ENCODE measurements around the gene ADGRL1. TPM values are rescaled to one million over a fixed set of nuclear protein-coding genes. Genes with fewer than 3 reads are reported as not detected.

Gene ADGRL1
- total and polyA plus RNA-seq, 2 donors (not counting 3 experiments of a cell fraction or from before 2014, with no cell fraction given) = 7.3 to 8.3 TPM

GRCh38 chr19:14156971-14157717, 48.8 kb downstream of the ADGRL1 start:
- no peak overlapping the region for H3K27ac ChIP-seq (ENCODE audit: insufficient read depth, low read depth, low read length)
- H3K4me3 ChIP-seq (replicated peaks in 1 of 3; ENCODE audit: insufficient read depth in 1 of 3, low read depth in 1 of 3, low read length in 3 of 3) = no peak overlapping the region
- H2AFZ ChIP-seq (ENCODE audit: low read depth, low read length) = no peak overlapping the region
- no peaks in the 10 kb centered on the region for H3K9me1 ChIP-seq (replicated peaks; ENCODE audit: control insufficient read depth, extremely low read depth, insufficient read depth, low read length)
- H3K36me3 ChIP-seq (ENCODE audit: control insufficient read depth in 2 of 2, extremely low read depth in 1 of 2, insufficient read depth in 2 of 2, low read length in 2 of 2) = peaks cover 2 to 18% of the 10 kb centered on the region in 2 experiments
- ChIA-PET CTCF (no interaction called here), POLR2A (no interaction called here)
- FAIRE-seq = no peak
- dilution Hi-C loops (cut with MboI; ENCODE audit: extremely low pct_ligation_motif_present, low sequenced_read_pairs) (no loop called here), intact Hi-C loops (cut with micrococcal nuclease) (no loop called here)
- no peaks in the 10 kb centered on the region for H3K4me1 ChIP-seq (ENCODE audit: control insufficient read depth, extremely low read depth, insufficient read depth, low read length)
- no peak for TF ChIP-seq MYC (IDR thresholded peaks at IDR 0.05; ENCODE audit: low read depth, low read length)
- TF ChIP-seq JUN (IDR thresholded peaks at IDR 0.05; ENCODE audit: borderline replicate concordance, insufficient read depth, insufficient read length, low read depth) = no peak
- no peak for TF ChIP-seq FOS (IDR thresholded peaks at IDR 0.05; ENCODE audit: borderline replicate concordance, insufficient read depth, low read length)
- TF ChIP-seq, protein P1, sequence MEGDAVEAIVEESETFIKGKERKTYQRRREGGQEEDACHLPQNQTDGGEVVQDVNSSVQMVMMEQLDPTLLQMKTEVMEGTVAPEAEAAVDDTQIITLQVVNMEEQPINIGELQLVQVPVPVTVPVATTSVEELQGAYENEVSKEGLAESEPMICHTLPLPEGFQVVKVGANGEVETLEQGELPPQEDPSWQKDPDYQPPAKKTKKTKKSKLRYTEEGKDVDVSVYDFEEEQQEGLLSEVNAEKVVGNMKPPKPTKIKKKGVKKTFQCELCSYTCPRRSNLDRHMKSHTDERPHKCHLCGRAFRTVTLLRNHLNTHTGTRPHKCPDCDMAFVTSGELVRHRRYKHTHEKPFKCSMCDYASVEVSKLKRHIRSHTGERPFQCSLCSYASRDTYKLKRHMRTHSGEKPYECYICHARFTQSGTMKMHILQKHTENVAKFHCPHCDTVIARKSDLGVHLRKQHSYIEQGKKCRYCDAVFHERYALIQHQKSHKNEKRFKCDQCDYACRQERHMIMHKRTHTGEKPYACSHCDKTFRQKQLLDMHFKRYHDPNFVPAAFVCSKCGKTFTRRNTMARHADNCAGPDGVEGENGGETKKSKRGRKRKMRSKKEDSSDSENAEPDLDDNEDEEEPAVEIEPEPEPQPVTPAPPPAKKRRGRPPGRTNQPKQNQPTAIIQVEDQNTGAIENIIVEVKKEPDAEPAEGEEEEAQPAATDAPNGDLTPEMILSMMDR (IDR thresholded peaks at IDR 0.05; ENCODE audit: extremely low read depth in 1 of 2, insufficient read depth in 1 of 2, low read depth in 1 of 2, low read length in 2 of 2) = no peak
- no peak for TF ChIP-seq POLR2A (IDR thresholded peaks at IDR 0.05; ENCODE audit: low read depth, low read length)
- TF ChIP-seq, protein P2, sequence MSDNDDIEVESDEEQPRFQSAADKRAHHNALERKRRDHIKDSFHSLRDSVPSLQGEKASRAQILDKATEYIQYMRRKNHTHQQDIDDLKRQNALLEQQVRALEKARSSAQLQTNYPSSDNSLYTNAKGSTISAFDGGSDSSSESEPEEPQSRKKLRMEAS (IDR thresholded peaks at IDR 0.05; ENCODE audit: insufficient read depth, insufficient read length) = no peak
- TF ChIP-seq EZH2 (IDR thresholded peaks at IDR 0.05; ENCODE audit: borderline replicate concordance, low read depth, low read length, severe bottlenecking) = no peak
- no peak for TF ChIP-seq POLR2AphosphoS5 (IDR thresholded peaks at IDR 0.05; ENCODE audit: insufficient read depth, low read depth, low read length)
- no peaks in the 10 kb centered on the region for H3K9me3 ChIP-seq (replicated peaks; ENCODE audit: control insufficient read depth, insufficient read depth, low read length)
- BruUV-seq (replicated peaks) = no TSS peak
- H3K79me2 ChIP-seq (ENCODE audit: control insufficient read depth, insufficient read depth, low read length) = no peaks in the 10 kb centered on the region
- no peaks in the 10 kb centered on the region for H3K27me3 ChIP-seq (ENCODE audit: control insufficient read depth in 2 of 2, insufficient read depth in 2 of 2, low read length in 2 of 2)
- no peak overlapping the region for H3K9ac ChIP-seq (replicated peaks; ENCODE audit: extremely low read depth, insufficient read depth, low read length)
- no peak for DNase-seq (ENCODE audit: low read depth, low spot score)
- no peaks in the 10 kb centered on the region for H4K20me1 ChIP-seq (replicated peaks; ENCODE audit: control insufficient read depth, extremely low read depth, insufficient read depth, low read length)
- no peak overlapping the region for H3K4me2 ChIP-seq (ENCODE audit: insufficient read depth, low read length)
